Astrocyte (in vitro differentiated cells and primary cell): ENCODE measurements around the gene CLDN6. TPM values are rescaled to one million over a fixed set of nuclear protein-coding genes. Genes with fewer than 3 reads are reported as not detected.

Experiments used
- DNase-seq: peaks from one replicate; pipeline ENCODE4 v3.0.0-alpha.2; 2010; ENCODE audit warnings: low read depth
- FAIRE-seq: peaks from 2 replicates; lab custom pipeline; 2011; peaks lifted over from hg19 to GRCh38; lab: Jason Lieb, UNC
- H2AFZ ChIP-seq: 2 replicates; pipeline ENCODE4 v1.6.0; 2012; ENCODE audit warnings: low read depth, low read length, inconsistent platforms
- H3K27ac ChIP-seq: 2 replicates; pipeline ENCODE4 v1.5.1; 2011; ENCODE audit warnings: low read depth, low read length, inconsistent platforms
- H3K27me3 ChIP-seq: 2 replicates; pipeline ENCODE4 v1.6.0; 2011; ENCODE audit warnings: low read length, inconsistent platforms; ENCODE audit not compliant: insufficient read depth
- H3K36me3 ChIP-seq: 2 replicates; pipeline ENCODE4 v1.5.1; 2011; ENCODE audit warnings: low read length, inconsistent platforms; ENCODE audit not compliant: insufficient read depth
- H3K4me1 ChIP-seq: 2 replicates; pipeline ENCODE4 v1.5.1; 2011; ENCODE audit warnings: low read length, inconsistent platforms; ENCODE audit not compliant: insufficient read depth
- H3K4me2 ChIP-seq: 2 replicates; pipeline ENCODE4 v1.6.0; 2012; ENCODE audit warnings: low read length, inconsistent platforms
- H3K4me3 ChIP-seq: 2 replicates; pipeline ENCODE4 v1.5.1; 2011; ENCODE audit warnings: low read depth, mild to moderate bottlenecking, low read length, inconsistent platforms; ENCODE audit not compliant: insufficient read depth
- H3K79me2 ChIP-seq: 2 replicates; pipeline ENCODE4 v1.6.0; 2012; ENCODE audit warnings: mild to moderate bottlenecking, low read length, inconsistent platforms; ENCODE audit not compliant: insufficient read depth
- H3K9ac ChIP-seq: 2 replicates; pipeline ENCODE4 v1.6.0; 2012; ENCODE audit warnings: mild to moderate bottlenecking, low read length, inconsistent platforms
- H3K9me3 ChIP-seq: 2 replicates; pipeline ENCODE4 v1.5.1; 2012; ENCODE audit warnings: low read depth, mild to moderate bottlenecking, low read length, inconsistent platforms; ENCODE audit not compliant: insufficient read depth
- H4K20me1 ChIP-seq: 2 replicates; pipeline ENCODE4 v1.6.0; 2012; ENCODE audit warnings: low read length, inconsistent platforms; ENCODE audit not compliant: insufficient read depth
- H3K27ac Mint-ChIP-seq: one replicate; pipeline ENCODE4 v1.8.0; 2021; ENCODE audit warnings: mild to moderate bottlenecking, mixed read lengths; ENCODE audit not compliant: unreplicated experiment
- H3K27me3 Mint-ChIP-seq: one replicate; pipeline ENCODE4 v1.8.0; 2021; ENCODE audit warnings: low read depth, mixed read lengths; ENCODE audit not compliant: unreplicated experiment
- H3K36me3 Mint-ChIP-seq: one replicate; pipeline ENCODE4 v1.8.0; 2021; ENCODE audit warnings: low read depth, mixed read lengths; ENCODE audit not compliant: unreplicated experiment
- H3K4me1 Mint-ChIP-seq: one replicate; pipeline ENCODE4 v1.8.0; 2021; ENCODE audit warnings: low read depth, mixed read lengths; ENCODE audit not compliant: unreplicated experiment
- H3K4me3 Mint-ChIP-seq: one replicate; pipeline ENCODE4 v1.8.0; 2021; ENCODE audit warnings: mild to moderate bottlenecking, moderate library complexity, mixed read lengths; ENCODE audit not compliant: unreplicated experiment
- H3K9me3 Mint-ChIP-seq: one replicate; pipeline ENCODE4 v1.8.0; 2021; ENCODE audit warnings: mild to moderate bottlenecking, mixed read lengths; ENCODE audit not compliant: unreplicated experiment
- CTCF ChIP-seq: IDR thresholded peaks from 2 replicates; pipeline ENCODE4 v1.5.1; 2011; ENCODE audit warnings: low read depth, mild to moderate bottlenecking, inconsistent platforms, low read length, moderate library complexity; ENCODE audit not compliant: insufficient read depth
- EZH2 ChIP-seq: IDR thresholded peaks from 2 replicates; pipeline ENCODE4 v1.6.1; 2012; ENCODE audit warnings: mild to moderate bottlenecking, low read length, inconsistent platforms; ENCODE audit not compliant: insufficient read depth
- total RNA-seq: library from RNA; stranded (reverse); gene quantifications from 2 replicates; pipeline ENCODE4 v1.2.1, GENCODE V29; 2021

The CLDN6 gene
- total RNA-seq, 1 donor from 2014 or later: 584 TPM

GRCh38 chr16:2981177-2981898 lies 36.6 kb downstream of the CLDN6 start:
- H3K27me3 Mint-ChIP-seq: peaks cover 12% of the 10 kb centered on the region
- Histone ChIP-seq H2AFZ (no peak overlapping the region), H3K4me1 (peaks cover 17% of the 10 kb centered on the region), H3K36me3 (no peaks in the 10 kb centered on the region), H3K9ac (peak overlapping the region; percentile 92), H4K20me1 (no peaks in the 10 kb centered on the region), H3K27me3 (no peaks in the 10 kb centered on the region), H3K9me3 (no peaks in the 10 kb centered on the region), H3K4me3 (peak overlapping the region; percentile 68), H3K4me2 (peak overlapping the region; percentile 97), H3K27ac (no peak overlapping the region), H3K79me2 (peaks cover 6% of the 10 kb centered on the region)
- no peaks in the 10 kb centered on the region for H3K9me3 Mint-ChIP-seq
- no peak for FAIRE-seq
- peak overlapping the region; percentile 83 for H3K4me3 Mint-ChIP-seq
- DNase-seq: no peak
- H3K27ac Mint-ChIP-seq: peak overlapping the region; percentile 72
- H3K36me3 Mint-ChIP-seq: no peaks in the 10 kb centered on the region
- TF ChIP-seq CTCF (no peak), EZH2 (no peak)
- H3K4me1 Mint-ChIP-seq: peaks cover 3% of the 10 kb centered on the region

DNA sequence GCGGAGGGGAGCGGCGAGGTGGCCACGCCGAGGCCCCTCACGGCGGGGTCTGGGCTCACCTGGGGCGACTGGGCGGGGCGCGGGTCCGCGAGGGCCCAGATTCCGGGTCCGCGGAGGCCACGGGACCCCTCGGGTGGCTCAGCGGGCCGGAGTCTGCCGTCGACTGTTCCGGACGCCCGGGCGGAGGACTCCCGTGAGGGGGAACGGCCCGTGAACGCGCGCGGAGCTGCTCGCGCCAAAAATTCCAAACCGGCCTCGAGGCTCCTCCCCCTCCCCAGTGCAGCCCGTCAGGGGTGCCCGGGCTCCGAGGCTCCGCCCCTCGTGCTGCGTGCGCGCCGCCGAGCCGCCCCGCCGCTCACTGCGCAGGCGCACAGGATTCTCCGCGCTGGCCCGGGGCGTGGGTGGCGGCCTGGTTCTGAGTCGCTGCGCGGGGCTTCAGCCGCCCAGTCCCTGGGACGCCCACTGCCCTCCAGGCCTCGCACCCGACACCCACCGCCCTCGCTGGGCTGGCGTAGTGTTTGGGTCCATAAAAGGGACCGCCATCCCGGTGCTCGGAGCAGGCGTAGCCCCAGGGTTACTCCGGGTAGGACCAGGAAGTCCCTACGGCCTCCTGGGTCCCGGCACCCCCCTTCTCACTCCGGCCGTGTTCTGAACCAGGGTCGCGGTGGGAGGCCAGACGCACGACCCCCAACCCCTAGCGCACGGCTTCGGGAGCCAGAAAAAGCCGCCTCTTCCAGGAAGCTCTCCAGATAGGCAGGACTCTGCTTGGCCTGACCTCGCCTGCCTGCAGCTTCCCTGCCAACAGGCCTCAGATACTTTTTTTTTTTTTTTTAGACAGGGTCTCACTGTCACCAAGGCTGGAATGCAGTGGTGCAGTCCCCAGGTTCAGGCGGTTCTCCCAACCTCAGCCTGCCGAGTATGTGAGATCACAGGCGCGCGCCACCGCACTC lies 37.5 kb downstream of the CLDN6 start, which contains the start of gene PKMYT1:
TSS of gene PKMYT1 (minus strand) at position 220 of the 950 bp plus-strand sequence. CDS start 789 bp downstream, outside the sequence.
- no peaks in the 10 kb centered on the region for H3K36me3 ChIP-seq
- Mint-ChIP-seq H3K27ac (peak within 1 kb of the TSS; percentile 72), H3K27me3 (peaks cover 10% of the 10 kb centered on the region), H3K36me3 (no peaks in the 10 kb centered on the region), H3K4me3 (peak within 1 kb of the TSS; percentile 83), H3K9me3 (no peaks in the 10 kb centered on the region), H3K4me1 (peaks cover 3% of the 10 kb centered on the region)
- H3K79me2 ChIP-seq: peaks cover 6% of the 10 kb centered on the region
- H3K4me2 ChIP-seq: peak within 1 kb of the TSS; percentile 97
- no peaks in the 10 kb centered on the region for H3K27me3 ChIP-seq
- no peak for FAIRE-seq
- H3K4me1 ChIP-seq: peaks cover 17% of the 10 kb centered on the region
- H3K27ac ChIP-seq: peak within 1 kb of the TSS; percentile 77
- no peaks in the 10 kb centered on the region for H3K9me3 ChIP-seq
- peak within 1 kb of the TSS; percentile 92 for H3K9ac ChIP-seq
- H4K20me1 ChIP-seq: no peaks in the 10 kb centered on the region
- peak within 1 kb of the TSS; percentile 97 for H2AFZ ChIP-seq
- no peak for TF ChIP-seq EZH2
- TF ChIP-seq CTCF: no peak
- peak; percentile 41 for DNase-seq
- H3K4me3 ChIP-seq: peak within 1 kb of the TSS; percentile 68
